Panc1 (cell line): ENCODE data around the gene GPS2. TPM values are rescaled to one million over a fixed set of nuclear protein-coding genes. Genes with fewer than 3 reads are reported as not detected.

Experiments used
- ATAC-seq: fragments of 200-7000 bp; cut with Tn5 transposase; 2 replicates; pipeline ENCODE4 v1.9.1; 2020; ENCODE audit warnings: mild to moderate bottlenecking, moderate library complexity
- BruUV-seq: library from RNA; stranded (reverse); fragments of 400-500 nt; replicated peaks from 2 replicates; lab custom pipeline; 2021; lab: Mats Ljungman, UMichigan
- CTCF ChIA-PET: fragments of 300-600 bp; sonication (Branson Sonifier 250); formaldehyde crosslinking; loops from one replicate; lab custom pipeline; 2022; ENCODE audit warnings: antibody characterized with exemption; lab: Charles Lee
- POLR2A ChIA-PET: fragments of 300-600 bp; sonication (Branson Sonifier 250); formaldehyde crosslinking; loops from one replicate; lab custom pipeline; 2022; ENCODE audit warnings: antibody characterized with exemption; lab: Charles Lee
- DNase-seq: peaks from one replicate; pipeline ENCODE4 v3.0.0-alpha.2; 2010; ENCODE audit warnings: low read depth, low spot score
- H3K27ac ChIP-seq: 2 replicates; pipeline ENCODE4 v1.5.1; 2011; ENCODE audit warnings: mild to moderate bottlenecking, low read length, inconsistent platforms
- H3K27me3 ChIP-seq: fragments of 200-500 bp; sonication (Bioruptor generic); 2 replicates; pipeline ENCODE4 v1.6.0; 2014; ENCODE audit warnings: low read length, inconsistent platforms; ENCODE audit not compliant: control insufficient read depth, insufficient read depth
- H3K36me3 ChIP-seq: fragments of 200-500 bp; sonication (Bioruptor generic); 2 replicates; pipeline ENCODE4 v1.5.1; 2014; ENCODE audit warnings: inconsistent platforms, mild to moderate bottlenecking, low read length, moderate library complexity; ENCODE audit not compliant: control insufficient read depth, insufficient read depth
- H3K4me1 ChIP-seq: 2 replicates; pipeline ENCODE4 v1.5.1; 2011; ENCODE audit warnings: inconsistent platforms, mild to moderate bottlenecking, low read length, moderate library complexity; ENCODE audit not compliant: control insufficient read depth, insufficient read depth
- H3K4me3 ChIP-seq, 2 experiments: 2 replicates each; pipeline ENCODE4 v1.5.1; 2011 to 2012; ENCODE audit warnings: low read depth in 2 of 2, low read length in 2 of 2, mild to moderate bottlenecking in 2 of 2, inconsistent platforms in 1 of 2, moderate library complexity in 1 of 2
- H3K9me3 ChIP-seq: fragments of 200-500 bp; sonication (Bioruptor generic); 2 replicates; pipeline ENCODE4 v1.5.1; 2014; ENCODE audit warnings: low read depth, mild to moderate bottlenecking, inconsistent platforms, low read length, moderate library complexity; ENCODE audit not compliant: control insufficient read depth, insufficient read depth
- POLR2AphosphoS5 ChIP-seq: IDR thresholded peaks from 2 replicates; pipeline ENCODE4 v1.6.1; 2012; ENCODE audit warnings: mild to moderate bottlenecking, low read depth, low read length, moderate library complexity
- REST ChIP-seq, 2 experiments: IDR thresholded peaks; 2 replicates each; pipeline ENCODE4 v1.6.1; 2011 to 2012; ENCODE audit warnings: low read depth in 2 of 2, control low read depth in 1 of 2, low read length in 1 of 2, mild to moderate bottlenecking in 1 of 2, moderate library complexity in 1 of 2; ENCODE audit not compliant: insufficient read depth in 1 of 2
- SIN3A ChIP-seq: IDR thresholded peaks from 2 replicates; pipeline ENCODE4 v1.6.1; 2012; ENCODE audit warnings: low read depth, mild to moderate bottlenecking, low read length, moderate library complexity, borderline replicate concordance; ENCODE audit not compliant: insufficient read depth
- TCF7L2 ChIP-seq: IDR thresholded peaks from 2 replicates; pipeline ENCODE4 v1.6.1; 2011; ENCODE audit warnings: mild to moderate bottlenecking, low read depth, low read length, inconsistent platforms
- in situ Hi-C: cut with HindIII; loops from 2 replicates; pipeline ENCODE4 v1.10.0; 2016; ENCODE audit warnings: low sequenced_read_pairs, low pct_unique_long_range_greater_than_20kb
- intact Hi-C: fragments of 100-400 bp; cut with micrococcal nuclease; formaldehyde crosslinking; loops from one replicate; pipeline ENCODE4 v1.10.0; 2022; ENCODE audit not compliant: unreplicated experiment
- total RNA-seq: library from RNA; stranded (reverse); gene quantifications from one replicate; pipeline ENCODE4 v1.2.1, GENCODE V29; 2021; ENCODE audit not compliant: unreplicated experiment
- TF ChIP-seq, protein P1 (sequence below): fragments of 450-650 bp; IDR thresholded peaks from 2 replicates; pipeline ENCODE4 v1.5.1; 2017; ENCODE audit warnings: mild to moderate bottlenecking

GPS2 gene
- total RNA-seq, 1 experiment from 2014 or later, result 96.6 TPM

DNA sequence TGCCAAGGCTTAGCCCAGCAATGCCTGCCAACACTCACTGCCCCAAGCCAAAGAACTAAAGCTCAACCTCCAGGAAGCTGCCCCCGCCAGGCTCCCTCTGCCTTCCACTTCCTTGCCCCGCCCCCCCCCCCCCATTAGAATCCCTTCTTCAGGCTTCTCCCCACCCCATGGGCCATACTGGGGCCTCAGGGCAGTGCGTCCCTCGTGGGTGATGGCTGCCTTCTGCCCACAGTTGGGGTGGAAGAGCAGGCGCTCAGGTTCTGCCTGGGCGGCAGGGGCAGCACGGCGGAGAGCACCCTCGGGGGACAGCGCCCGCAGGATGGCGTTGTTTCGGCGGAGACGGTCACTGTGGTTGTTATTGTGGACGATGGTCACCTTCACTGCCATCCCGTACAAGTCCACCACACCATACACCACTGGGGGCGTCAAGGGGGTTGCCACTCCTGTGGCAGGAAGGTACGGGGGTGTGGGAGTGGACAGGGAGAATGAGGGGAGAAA, 9.9 kb upstream of the GPS2 start:
- in situ Hi-C loops, result no loop called here
- Histone ChIP-seq H3K9me3 (no peaks in the 10 kb centered on the region), H3K36me3 (peaks cover 3% of the 10 kb centered on the region), H3K4me3 (no peak overlapping the region), H3K4me1 (peaks cover 4% of the 10 kb centered on the region; the same call in 1 of the 2 replicates), H3K27me3 (no peaks in the 10 kb centered on the region), H3K27ac (no peak overlapping the region)
- POLR2A ChIA-PET, result no interaction called here
- intact Hi-C loops, result no loop called here
- CTCF ChIA-PET, result no interaction called here
- no TSS peak for BruUV-seq
- ATAC-seq, result no peak
- TF ChIP-seq POLR2AphosphoS5, result no peak
- TF ChIP-seq REST (IDR thresholded peaks at IDR 0.05; ENCODE audit: insufficient read depth in 1 of 2, low read depth in 2 of 2, low read length in 1 of 2), result no peak
- TF ChIP-seq, protein P1, sequence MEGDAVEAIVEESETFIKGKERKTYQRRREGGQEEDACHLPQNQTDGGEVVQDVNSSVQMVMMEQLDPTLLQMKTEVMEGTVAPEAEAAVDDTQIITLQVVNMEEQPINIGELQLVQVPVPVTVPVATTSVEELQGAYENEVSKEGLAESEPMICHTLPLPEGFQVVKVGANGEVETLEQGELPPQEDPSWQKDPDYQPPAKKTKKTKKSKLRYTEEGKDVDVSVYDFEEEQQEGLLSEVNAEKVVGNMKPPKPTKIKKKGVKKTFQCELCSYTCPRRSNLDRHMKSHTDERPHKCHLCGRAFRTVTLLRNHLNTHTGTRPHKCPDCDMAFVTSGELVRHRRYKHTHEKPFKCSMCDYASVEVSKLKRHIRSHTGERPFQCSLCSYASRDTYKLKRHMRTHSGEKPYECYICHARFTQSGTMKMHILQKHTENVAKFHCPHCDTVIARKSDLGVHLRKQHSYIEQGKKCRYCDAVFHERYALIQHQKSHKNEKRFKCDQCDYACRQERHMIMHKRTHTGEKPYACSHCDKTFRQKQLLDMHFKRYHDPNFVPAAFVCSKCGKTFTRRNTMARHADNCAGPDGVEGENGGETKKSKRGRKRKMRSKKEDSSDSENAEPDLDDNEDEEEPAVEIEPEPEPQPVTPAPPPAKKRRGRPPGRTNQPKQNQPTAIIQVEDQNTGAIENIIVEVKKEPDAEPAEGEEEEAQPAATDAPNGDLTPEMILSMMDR, result no peak
- no peak for TF ChIP-seq TCF7L2
- TF ChIP-seq SIN3A, result no peak
- DNase-seq, result no peak

- H3K27me3 ChIP-seq, result no peaks in the 10 kb centered on the region
- H3K4me1 ChIP-seq, result peaks cover 4% of the 10 kb centered on the region; the same call in 1 of the 2 replicates
- H3K27ac ChIP-seq, result no peak overlapping the region
- in situ Hi-C loops, result no loop called here
- intact Hi-C loops, result no loop called here
- no peak for DNase-seq
- ChIA-PET POLR2A (no interaction called here), CTCF (no interaction called here)
- no peaks in the 10 kb centered on the region for H3K9me3 ChIP-seq
- TF ChIP-seq SIN3A (no peak), REST (IDR thresholded peaks at IDR 0.05; ENCODE audit: insufficient read depth in 1 of 2, low read depth in 2 of 2, low read length in 1 of 2) (no peak), TCF7L2 (no peak), POLR2AphosphoS5 (no peak)
- TF ChIP-seq, protein P1, result no peak; the same call in 1 of the 2 replicates
- TSS peak; percentile 40 for BruUV-seq
- peaks cover 3% of the 10 kb centered on the region for H3K36me3 ChIP-seq
- no peak overlapping the region for H3K4me3 ChIP-seq
- ATAC-seq, result no peak
Measured at GRCh38 chr17:7324438-7324779, 9.2 kb upstream of the GPS2 start.
